GM12878 (cell line): ENCODE results near the gene GDNF. TPM values are rescaled to one million over a fixed set of nuclear protein-coding genes. Genes with fewer than 3 reads are reported as not detected.
A peak's percentile ranks its signal among the peaks of the same experiment; 100 is the strongest.

Source experiments
- ATAC-seq: fragments of 200-7000 bp; cut with Tn5 transposase; 3 replicates; pipeline ENCODE4 v1.9.1; 2020; ENCODE audit warnings: mild to moderate bottlenecking, moderate library complexity
- BruUV-seq: library from RNA; stranded (reverse); fragments of 400-500 nt; replicated peaks from 2 replicates; lab custom pipeline; 2021; lab: Mats Ljungman, UMichigan
- CTCF ChIA-PET: fragments of 300-600 bp; sonication (Branson Sonifier 250); formaldehyde crosslinking; extraction: SDS; loops from one replicate; lab custom pipeline; 2021; ENCODE audit warnings: inconsistent platforms; lab: Yijun Ruan, JAX
- POLR2A ChIA-PET: fragments of 350-600 bp; formaldehyde crosslinking; extraction: SDS; loops from one replicate; lab custom pipeline; 2021; ENCODE audit warnings: inconsistent platforms; lab: Charles Lee
- RAD21 ChIA-PET: fragments of 300-600 bp; sonication (Branson Sonifier 250); formaldehyde crosslinking; loops from one replicate; lab custom pipeline; 2023; ENCODE audit warnings: antibody characterized with exemption; ENCODE audit not compliant: unreplicated experiment; lab: Charles Lee
- SMC1A ChIA-PET: fragments of 300-600 bp; sonication (Branson Sonifier 250); formaldehyde crosslinking; loops from one replicate; lab custom pipeline; 2023; ENCODE audit not compliant: unreplicated experiment, uncharacterized antibody; lab: Charles Lee
- DNase-seq: peaks from one replicate; pipeline ENCODE4 v3.0.0-alpha.2; 2011; ENCODE audit warnings: low read depth, low spot score
- FAIRE-seq: peaks from 3 replicates; lab custom pipeline; 2011; peaks lifted over from hg19 to GRCh38; lab: Jason Lieb, UNC
- H2AFZ ChIP-seq: 2 replicates; pipeline ENCODE4 v1.6.0; 2011; ENCODE audit warnings: low read depth, low read length, control low read depth; ENCODE audit not compliant: control insufficient read depth
- H3K27ac ChIP-seq: 2 replicates; pipeline ENCODE4 v1.5.1; 2011; ENCODE audit warnings: control low read depth; ENCODE audit not compliant: control insufficient read depth, insufficient read depth
- H3K27me3 ChIP-seq, 2 experiments: replicated peaks in 1 of 2; 2 replicates each; pipeline versions ENCODE4 v1.6.0 to v1.6.1; 2011; ENCODE audit warnings: low read length in 1 of 2; ENCODE audit not compliant: control insufficient read depth in 2 of 2, insufficient read depth in 2 of 2
- H3K36me3 ChIP-seq, 2 experiments: 2 replicates each; pipeline ENCODE4 v1.5.1; 2011; ENCODE audit warnings: low read length in 1 of 2; ENCODE audit not compliant: control insufficient read depth in 2 of 2, insufficient read depth in 2 of 2
- H3K4me1 ChIP-seq: 2 replicates; pipeline ENCODE4 v1.6.1; 2011; ENCODE audit warnings: mild to moderate bottlenecking, low read length, moderate library complexity, mixed read lengths; ENCODE audit not compliant: control insufficient read depth, insufficient read depth
- H3K4me2 ChIP-seq: 2 replicates; pipeline ENCODE4 v1.6.0; 2011; ENCODE audit warnings: control low read depth; ENCODE audit not compliant: control insufficient read depth, insufficient read depth
- H3K4me3 ChIP-seq: fragments of 200-600 bp; sonication (generic); 2 replicates; pipeline ENCODE4 v1.5.1; 2016
- H3K79me2 ChIP-seq: 2 replicates; pipeline ENCODE4 v1.6.0; 2011; ENCODE audit warnings: low read length; ENCODE audit not compliant: control insufficient read depth, insufficient read depth
- H3K9ac ChIP-seq: 2 replicates; pipeline ENCODE4 v1.8.0; 2011; ENCODE audit warnings: low read length, control low read depth, mixed read lengths; ENCODE audit not compliant: control insufficient read depth, insufficient read depth
- H3K9me3 ChIP-seq: replicated peaks from 3 replicates; pipeline ENCODE4 v1.5.1; 2011; ENCODE audit warnings: mild to moderate bottlenecking, low read length; ENCODE audit not compliant: control insufficient read depth, insufficient read depth
- H4K20me1 ChIP-seq: 2 replicates; pipeline ENCODE4 v1.6.0; 2011; ENCODE audit not compliant: control insufficient read depth, insufficient read depth
- ATF2 ChIP-seq: IDR thresholded peaks from 2 replicates; pipeline ENCODE4 v1.6.1; 2012; ENCODE audit warnings: low read length, inconsistent platforms
- CBX3 ChIP-seq: fragments of 200-600 bp; sonication (generic); IDR thresholded peaks from 2 replicates; pipeline ENCODE4 v1.6.1; 2016; ENCODE audit warnings: low read depth, borderline replicate concordance
- CUX1 ChIP-seq: IDR thresholded peaks from 2 replicates; pipeline ENCODE4 v1.6.1; 2012; ENCODE audit warnings: improper control_type of control experiment, low read depth, low read length; ENCODE audit not compliant: insufficient replicate concordance
- JUNB ChIP-seq: IDR thresholded peaks from 2 replicates; pipeline ENCODE4 v1.6.1; 2016; ENCODE audit warnings: antibody characterized with exemption, mild to moderate bottlenecking
- KLF5 ChIP-seq: fragments of 450-650 bp; IDR thresholded peaks from 2 replicates; pipeline ENCODE4 v1.6.1; 2014; ENCODE audit warnings: mild to moderate bottlenecking; ENCODE audit not compliant: partially characterized antibody
- NFXL1 ChIP-seq: fragments of 450-650 bp; IDR thresholded peaks from 2 replicates; pipeline ENCODE4 v1.6.1; 2017; ENCODE audit warnings: antibody characterized with exemption, mild to moderate bottlenecking, borderline replicate concordance
- NFYB ChIP-seq: IDR thresholded peaks from 2 replicates; pipeline ENCODE4 v1.6.1; 2011; ENCODE audit warnings: low read depth, mild to moderate bottlenecking, low read length, improper control_type of control experiment, moderate library complexity; ENCODE audit not compliant: insufficient read depth
- POLR2AphosphoS2 ChIP-seq: IDR thresholded peaks from 2 replicates; pipeline ENCODE4 v1.6.1; 2011; ENCODE audit warnings: low read depth, mild to moderate bottlenecking, low read length, improper control_type of control experiment, moderate library complexity
- POLR2AphosphoS5 ChIP-seq: IDR thresholded peaks from 2 replicates; pipeline ENCODE4 v1.6.1; 2011; ENCODE audit warnings: mild to moderate bottlenecking, low read length, inconsistent platforms
- RAD21 ChIP-seq: IDR thresholded peaks from 2 replicates; pipeline ENCODE4 v1.6.1; 2011; ENCODE audit warnings: mild to moderate bottlenecking, low read depth, low read length, moderate library complexity; ENCODE audit not compliant: insufficient read depth
- RELA ChIP-seq: fragments of 450-650 bp; IDR thresholded peaks from 2 replicates; pipeline ENCODE4 v1.8.0; 2014; ENCODE audit warnings: borderline replicate concordance; ENCODE audit not compliant: partially characterized antibody
- RUNX3 ChIP-seq: IDR thresholded peaks from 2 replicates; pipeline ENCODE4 v1.6.1; 2012; ENCODE audit warnings: low read length, inconsistent platforms
- STAT3 ChIP-seq: IDR thresholded peaks from 2 replicates; pipeline ENCODE4 v1.6.1; 2011; ENCODE audit warnings: low read depth, low read length, improper control_type of control experiment
- ZBTB33 ChIP-seq: fragments of 450-650 bp; IDR thresholded peaks from 2 replicates; pipeline ENCODE4 v1.6.1; 2017; ENCODE audit warnings: mild to moderate bottlenecking
- WGBS: methylation state at CpG from one replicate; pipeline ENCODE4 v1.1.6; 2016; ENCODE audit warnings: low lambda C conversion rate; ENCODE audit not compliant: insufficient replicate concordance, insufficient coverage; ENCODE audit errors: missing lambda C conversion rate; 5-methylcytosine and 5-hydroxymethylcytosine counted together
- in situ Hi-C: fragments of 300-500 bp; cut with MboI; formaldehyde crosslinking; loops from 9 replicates; pipeline ENCODE4 v1.14.3; 2018; ENCODE audit warnings: mixed read lengths
- intact Hi-C: fragments of 100-400 bp; cut with micrococcal nuclease; formaldehyde crosslinking; loops from one replicate; pipeline ENCODE4 v1.14.2; 2022; ENCODE audit not compliant: unreplicated experiment
- polyA plus RNA-seq, 11 experiments: library from polyadenylated mRNA; depleted of rRNA in 4 of 11; unstranded in 6 of 11; stranded (reverse) in 5 of 11; fragments of >200 nt; fragmentation: Nextera tagmentation in 4 of 11; fragmentation: Illumina TruSeq in 1 of 11; extraction: Ambion mirVana in 4 of 11; extraction: Trizol in 1 of 11; gene quantifications; 1 replicate in 1 of 11; 2 replicates in 10 of 11; pipeline versions ENCODE4 v1.2.1 to v1.2.3, GENCODE V29; 2011 to 2016; ENCODE audit warnings: inconsistent platforms in 2 of 11, missing spikeins in 2 of 11, low read depth in 1 of 11
- total RNA-seq, 4 experiments: library from RNA; depleted of rRNA in 3 of 4; stranded (reverse); fragments of >200 nt in 3 of 4; fragmentation: Illumina TruSeq in 1 of 4; extraction: Trizol in 1 of 4; gene quantifications; 2 replicates each; pipeline versions ENCODE4 v1.2.1 to v1.2.3, GENCODE V29; 2013 to 2021
- TF ChIP-seq, protein P1 (sequence below): IDR thresholded peaks from 2 replicates; pipeline ENCODE4 v1.6.1; 2012; ENCODE audit warnings: low read depth, low read length, improper control_type of control experiment

Gene GDNF
- total and polyA plus RNA-seq, 10 of the 15 experiments (the other 5 are each of a cell fraction or from before 2014, with no cell fraction given): not detected

DNA sequence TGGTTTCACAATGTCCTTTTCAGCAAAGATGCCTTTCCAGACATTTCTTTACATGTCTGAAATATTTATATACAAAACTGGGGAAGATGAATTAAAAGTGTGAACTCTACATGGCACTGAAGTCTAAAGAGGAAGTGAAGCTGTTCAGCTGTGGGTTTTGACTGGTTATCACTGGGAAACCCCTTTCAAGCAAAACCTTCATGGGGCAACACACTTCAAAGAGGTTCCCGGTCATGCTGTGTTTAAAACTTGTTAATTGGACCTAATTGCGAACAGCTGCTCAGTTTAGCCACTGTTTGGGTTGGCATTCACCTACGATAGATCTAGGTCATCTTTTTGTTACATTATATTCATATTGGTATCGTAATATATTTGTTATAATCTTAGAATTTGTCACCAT, 20.0 kb upstream of the GDNF start:
- Histone ChIP-seq H3K9me3 (no peaks in the 10 kb centered on the region; the same call in 2 of the 3 replicates), H3K79me2 (no peaks in the 10 kb centered on the region), H3K27ac (no peak overlapping the region), H3K9ac (no peak overlapping the region), H4K20me1 (no peaks in the 10 kb centered on the region), H3K36me3 (no peaks in the 10 kb centered on the region), H2AFZ (no peak overlapping the region), H3K4me3 (no peak overlapping the region), H3K27me3 (no peaks in the 10 kb centered on the region; a peak in 1 of 4 replicates), H3K4me1 (peaks cover 20% of the 10 kb centered on the region), H3K4me2 (peak overlapping the region; percentile 40)
- peak; percentile 66 for FAIRE-seq
- peak; percentile 99 for ATAC-seq
- BruUV-seq: no TSS peak
- under 1% methylated on average over 4 of the region's 4 CpGs for WGBS
- ChIA-PET SMC1A (interaction anchor here (0.9 to 1.5 kb wide), 3 partner anchors 11 to 24 kb away, joined by 3 to 5 read pairs (median 3); no protein-coding TSS in a partner anchor), POLR2A (interaction anchor here (0.5 to 1.5 kb wide), 3 partner anchors 12 to 1159 kb away, joined by 3 read pairs; no protein-coding TSS in a partner anchor), RAD21 (no interaction called here), CTCF (interaction anchor here (0.7 kb wide), 1 partner anchor 19 kb away, joined by 3 read pairs; no protein-coding TSS in a partner anchor)
- DNase-seq: peak; percentile 75
- intact Hi-C loops (no loop called here), in situ Hi-C loops (no loop called here)
- TF ChIP-seq CUX1: peak; percentile 24
- peak; percentile 90 for TF ChIP-seq RUNX3
- no peak for TF ChIP-seq RAD21
- TF ChIP-seq STAT3: no peak
- TF ChIP-seq NFXL1: no peak
- no peak for TF ChIP-seq KLF5
- no peak for TF ChIP-seq POLR2AphosphoS5
- TF ChIP-seq, protein P1, sequence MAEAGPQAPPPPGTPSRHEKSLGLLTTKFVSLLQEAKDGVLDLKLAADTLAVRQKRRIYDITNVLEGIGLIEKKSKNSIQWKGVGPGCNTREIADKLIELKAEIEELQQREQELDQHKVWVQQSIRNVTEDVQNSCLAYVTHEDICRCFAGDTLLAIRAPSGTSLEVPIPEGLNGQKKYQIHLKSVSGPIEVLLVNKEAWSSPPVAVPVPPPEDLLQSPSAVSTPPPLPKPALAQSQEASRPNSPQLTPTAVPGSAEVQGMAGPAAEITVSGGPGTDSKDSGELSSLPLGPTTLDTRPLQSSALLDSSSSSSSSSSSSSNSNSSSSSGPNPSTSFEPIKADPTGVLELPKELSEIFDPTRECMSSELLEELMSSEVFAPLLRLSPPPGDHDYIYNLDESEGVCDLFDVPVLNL: no peak
- TF ChIP-seq ZBTB33: no peak
- TF ChIP-seq JUNB: peak; percentile 40; the same call in 1 of the 2 replicates
- no peak for TF ChIP-seq POLR2AphosphoS2
- TF ChIP-seq NFYB: peak; percentile 52; the same call in 1 of the 2 replicates
- peak; percentile 94 for TF ChIP-seq RELA
- no peak for TF ChIP-seq CBX3
- peak; percentile 74; the same call in 1 of the 2 replicates for TF ChIP-seq ATF2
